K562 (cell line): ENCODE measurements around the gene RPL22L1. TPM values are rescaled to one million over a fixed set of nuclear protein-coding genes. Genes with fewer than 3 reads are reported as not detected.

ENCODE experiments used
- BRD4 ChIP-seq: fragments of 200-600 bp; sonication (generic); IDR thresholded peaks from 2 replicates; pipeline ENCODE4 v1.6.1; 2017; ENCODE audit warnings: inconsistent platforms
- CUX1 ChIP-seq: fragments of 200-800 bp; sonication (Bioruptor generic); IDR thresholded peaks from 2 replicates; pipeline ENCODE4 v1.6.1; 2016; ENCODE audit warnings: missing genetic modification characterization, missing compliant biosample characterization
- EHMT2 ChIP-seq: fragments of 450-650 bp; IDR thresholded peaks from 2 replicates; pipeline ENCODE4 v1.6.1; 2018; ENCODE audit warnings: antibody characterized with exemption
- ELF2 ChIP-seq: fragments of 250-450 bp; sonication (Bioruptor Pico); IDR thresholded peaks from 2 replicates; pipeline ENCODE4 v1.5.0; 2021; ENCODE audit warnings: mild to moderate bottlenecking
- LEF1 ChIP-seq: fragments of 450-650 bp; IDR thresholded peaks from 2 replicates; pipeline ENCODE4 v1.6.1; 2016; ENCODE audit warnings: mild to moderate bottlenecking
- NR3C1 ChIP-seq: sonication (generic); formaldehyde crosslinking; IDR thresholded peaks from 2 replicates; pipeline ENCODE4 v1.8.1; 2022; ENCODE audit warnings: missing genetic modification reagents
- PML ChIP-seq: IDR thresholded peaks from 2 replicates; pipeline ENCODE4 v1.6.1; 2012; ENCODE audit warnings: low read length, inconsistent platforms
- PTBP1 ChIP-seq: fragments of 200-400 bp; formaldehyde crosslinking; IDR thresholded peaks from 2 replicates; pipeline ENCODE4 v1.6.1; 2017; ENCODE audit warnings: low read depth, low read length
- PYGO2 ChIP-seq: fragments of 450-650 bp; IDR thresholded peaks from 2 replicates; pipeline ENCODE4 v1.6.1; 2016; ENCODE audit warnings: mild to moderate bottlenecking, missing genetic modification characterization, moderate library complexity, missing compliant biosample characterization
- RBFOX2 ChIP-seq: fragments of 200-400 bp; formaldehyde crosslinking; IDR thresholded peaks from 2 replicates; pipeline ENCODE4 v1.6.1; 2017; ENCODE audit warnings: low read depth, mild to moderate bottlenecking, low read length, moderate library complexity
- SLC30A9 ChIP-seq: fragments of 250-450 bp; sonication (Bioruptor Pico); IDR thresholded peaks from 2 replicates; pipeline ENCODE4 v1.8.0; 2022; ENCODE audit warnings: mild to moderate bottlenecking, moderate library complexity
- SREBF2 ChIP-seq: sonication (generic); formaldehyde crosslinking; IDR thresholded peaks from 2 replicates; pipeline ENCODE4 v1.4.0; 2020; ENCODE audit warnings: mild to moderate bottlenecking, missing genetic modification reagents
- ZBTB43 ChIP-seq: sonication (generic); formaldehyde crosslinking; IDR thresholded peaks from 2 replicates; pipeline ENCODE4 v1.8.0; 2023; ENCODE audit warnings: mild to moderate bottlenecking, missing genetic modification reagents
- ZEB2 ChIP-seq: fragments of 450-650 bp; IDR thresholded peaks from 2 replicates; pipeline ENCODE4 v1.6.1; 2016
- ZFP36 ChIP-seq: fragments of 150-350 bp; IDR thresholded peaks from 2 replicates; pipeline ENCODE4 v1.6.1; 2018; ENCODE audit warnings: low read length, low read depth; ENCODE audit not compliant: partially characterized antibody
- ZNF143 ChIP-seq: sonication (generic); formaldehyde crosslinking; IDR thresholded peaks from 2 replicates; pipeline ENCODE4 v1.9.0; 2022; ENCODE audit warnings: mild to moderate bottlenecking, missing genetic modification reagents
- ZNF175 ChIP-seq: fragments of 200-800 bp; sonication (Bioruptor generic); IDR thresholded peaks from 2 replicates; pipeline ENCODE4 v1.6.1; 2016; ENCODE audit warnings: low read depth, mild to moderate bottlenecking, missing genetic modification characterization, missing compliant biosample characterization
- ZNF239 ChIP-seq: fragments of 250-450 bp; sonication (Bioruptor Pico); IDR thresholded peaks from 2 replicates; pipeline ENCODE4 v1.4.0; 2020; ENCODE audit warnings: mild to moderate bottlenecking
- ZSCAN29 ChIP-seq: fragments of 450-650 bp; IDR thresholded peaks from 2 replicates; pipeline ENCODE4 v1.6.1; 2017
- polyA plus RNA-seq, 8 experiments: library from polyadenylated mRNA; depleted of rRNA in 4 of 8; stranded (reverse) in 5 of 8; unstranded in 3 of 8; fragments of >200 nt; fragmentation: Nextera tagmentation in 2 of 8; fragmentation: Illumina TruSeq in 1 of 8; extraction: Ambion mirVana in 2 of 8; extraction: Trizol in 1 of 8; gene quantifications; 2 replicates each; pipeline versions ENCODE4 v1.2.1 to v1.2.3, GENCODE V29; 2011 to 2014; ENCODE audit warnings: inconsistent platforms in 1 of 8, missing spikeins in 1 of 8
- total RNA-seq, 7 experiments: library from RNA; depleted of rRNA in 6 of 7; stranded (reverse); fragments of >200 nt in 6 of 7; fragmentation: Illumina TruSeq in 2 of 7; extraction: Trizol in 2 of 7; gene quantifications; 2 replicates each; pipeline versions ENCODE4 v1.2.1 to v1.2.3, GENCODE V29; 2011 to 2021; ENCODE audit warnings: low replicate concordance in 1 of 7
- TF ChIP-seq, protein P1 (sequence below), 2 experiments: fragments of 200-800 bp in 1 of 2; sonication (Bioruptor generic) in 1 of 2; sonication (generic) in 1 of 2; formaldehyde crosslinking in 1 of 2; IDR thresholded peaks in 1 of 2; conservative IDR thresholded peaks in 1 of 2; 2 replicates each; pipeline versions ENCODE4 v1.5.0 to v1.6.1; 2016 to 2020; ENCODE audit warnings: missing compliant biosample characterization in 1 of 2, missing genetic modification characterization in 1 of 2, missing genetic modification reagents in 1 of 2

Gene RPL22L1
- total and polyA plus RNA-seq, 9 of the 15 experiments (the other 6 are each of a cell fraction or from before 2014, with no cell fraction given) = 53.9 to 198 (median 108) TPM

- TF ChIP-seq ZEB2 (0 out of 2 replicates have a peak, but pooled peaks have one; percentile 26), LEF1 (peak; percentile 54; the same call in 1 of the 2 replicates), ZNF143 (CRISPR knock-in tag) (no peak), ZNF175 (CRISPR knock-in tag) (peak; percentile 12; the same call in 1 of the 2 replicates), ZSCAN29 (no peak), PYGO2 (tag) (no peak), ZNF239 (CRISPR knock-in tag) (no peak), SLC30A9 (CRISPR knock-in tag) (no peak), ZBTB43 (CRISPR knock-in tag) (no peak; the same call in 1 of the 2 replicates), PML (peak; percentile 95), RBFOX2 (peak; percentile 99), NR3C1 (CRISPR knock-in tag) (no peak), SREBF2 (CRISPR knock-in tag) (no peak), EHMT2 (peak; percentile 65; the same call in 1 of the 2 replicates), PTBP1 (no peak), ELF2 (CRISPR knock-in tag) (no peak), CUX1 (CRISPR knock-in tag) (no peak), ZFP36 (peak; percentile 8), BRD4 (peak; percentile 90)
- TF ChIP-seq, protein P1, sequence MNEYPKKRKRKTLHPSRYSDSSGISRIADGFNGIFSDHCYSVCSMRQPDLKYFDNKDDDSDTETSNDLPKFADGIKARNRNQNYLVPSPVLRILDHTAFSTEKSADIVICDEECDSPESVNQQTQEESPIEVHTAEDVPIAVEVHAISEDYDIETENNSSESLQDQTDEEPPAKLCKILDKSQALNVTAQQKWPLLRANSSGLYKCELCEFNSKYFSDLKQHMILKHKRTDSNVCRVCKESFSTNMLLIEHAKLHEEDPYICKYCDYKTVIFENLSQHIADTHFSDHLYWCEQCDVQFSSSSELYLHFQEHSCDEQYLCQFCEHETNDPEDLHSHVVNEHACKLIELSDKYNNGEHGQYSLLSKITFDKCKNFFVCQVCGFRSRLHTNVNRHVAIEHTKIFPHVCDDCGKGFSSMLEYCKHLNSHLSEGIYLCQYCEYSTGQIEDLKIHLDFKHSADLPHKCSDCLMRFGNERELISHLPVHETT (CRISPR knock-in tag; conservative IDR thresholded peaks at IDR 0.05 in 1 of 2, IDR thresholded peaks at IDR 0.05 in 1 of 2) = 0 out of 4 replicates have a peak, but pooled peaks of 1 of the 2 experiments have one; percentile 17
Measured at GRCh38 chr3:170869645-170870593, at the start of gene RPL22L1 (continued).
